NCI-H1417 (cell line): ENCODE data around the gene NLGN1.
"Not testable (repeated sequence)": the region's sequence is repeated elsewhere in the genome, so short reads cannot be mapped to it uniquely, and the experiment has no call there.

Experiments used
- DNase-seq, 3 experiments: peaks; one replicate each; lab custom pipeline; 2025; lab: John Stamatoyannopoulos, UW

Gene NLGN1

GRCh38 chr3:174216946-174217718, 819.6 kb downstream of the NLGN1 start:
- DNase-seq = no peak

DNA sequence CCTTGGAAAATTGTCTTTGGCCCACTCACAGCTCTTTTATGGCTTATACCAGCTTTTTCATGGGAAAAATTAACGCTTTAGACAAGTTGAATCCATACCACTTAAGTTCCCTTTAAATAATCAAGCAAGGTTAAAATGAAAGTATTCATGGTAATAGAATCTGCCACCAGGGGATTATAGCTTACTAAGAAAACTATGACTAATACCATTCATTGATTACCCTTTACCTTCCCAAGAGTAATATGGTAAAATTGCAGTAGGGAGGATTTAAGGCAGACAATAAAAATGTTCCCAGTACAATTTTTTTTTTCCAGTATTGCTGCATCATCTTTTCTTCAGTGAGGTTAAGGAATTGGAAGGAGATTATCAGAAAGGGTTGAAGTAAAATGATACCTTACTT, 820.5 kb downstream of the NLGN1 start:
- DNase-seq = no peak

DNA sequence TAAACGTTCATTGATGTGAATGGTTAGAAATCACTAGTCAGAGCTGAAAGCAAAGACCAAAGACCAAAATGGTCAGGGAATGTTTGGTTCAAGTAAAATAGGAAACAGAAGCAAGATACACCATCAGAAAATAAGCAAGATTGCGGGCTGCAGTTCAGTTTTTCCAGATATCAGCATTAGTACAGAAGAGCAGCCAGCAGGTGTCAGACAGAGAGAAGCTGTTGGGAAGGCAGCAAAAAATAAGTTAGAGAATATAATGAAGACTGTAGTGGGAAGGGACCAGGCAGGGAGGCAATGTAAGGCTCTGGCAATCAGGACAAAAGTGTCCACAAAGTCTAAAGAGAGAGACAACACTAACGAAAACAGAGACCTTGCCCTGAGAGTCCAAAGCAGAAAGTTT, 822.2 kb downstream of the NLGN1 start:
- peak in 1 of 3 experiments; percentile 25 for DNase-seq

- DNase-seq = peak in 1 of 3 experiments; percentile 39
Observed at GRCh38 chr3:174220775-174221554, 823.4 kb downstream of the NLGN1 start.

GRCh38 chr3:174223042-174223441, 825.5 kb downstream of the NLGN1 start:
- DNase-seq = no peak

GRCh38 chr3:174223626-174224025, 826.1 kb downstream of the NLGN1 start:
- DNase-seq = no peak

DNA sequence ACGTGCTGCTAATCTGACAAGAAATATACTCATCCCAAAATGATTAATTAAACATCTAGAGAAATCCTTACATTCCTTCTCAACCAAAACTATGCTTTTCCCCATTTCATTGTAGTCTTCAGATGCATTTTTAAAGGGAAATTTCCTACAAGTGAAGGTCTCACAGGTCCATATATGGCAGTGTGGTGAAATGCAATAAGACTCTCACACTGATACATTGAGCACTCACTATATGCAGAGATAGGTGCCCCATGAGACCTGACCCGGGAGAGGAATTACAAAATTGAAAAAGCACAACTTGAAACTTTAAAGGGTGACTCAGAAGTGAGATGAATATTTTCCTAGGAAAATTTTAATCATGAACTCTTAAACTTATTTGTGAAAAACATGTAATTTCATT, 832.4 kb downstream of the NLGN1 start:
- DNase-seq = no peak

- DNase-seq = not testable (repeated sequence)
Observed at GRCh38 chr3:174232028-174232657, 834.6 kb downstream of the NLGN1 start.

- no peak for DNase-seq
Observed at GRCh38 chr3:174232658-174233429, 835.3 kb downstream of the NLGN1 start.

GRCh38 chr3:174233511-174233910, 836.0 kb downstream of the NLGN1 start:
- DNase-seq = no peak

DNA sequence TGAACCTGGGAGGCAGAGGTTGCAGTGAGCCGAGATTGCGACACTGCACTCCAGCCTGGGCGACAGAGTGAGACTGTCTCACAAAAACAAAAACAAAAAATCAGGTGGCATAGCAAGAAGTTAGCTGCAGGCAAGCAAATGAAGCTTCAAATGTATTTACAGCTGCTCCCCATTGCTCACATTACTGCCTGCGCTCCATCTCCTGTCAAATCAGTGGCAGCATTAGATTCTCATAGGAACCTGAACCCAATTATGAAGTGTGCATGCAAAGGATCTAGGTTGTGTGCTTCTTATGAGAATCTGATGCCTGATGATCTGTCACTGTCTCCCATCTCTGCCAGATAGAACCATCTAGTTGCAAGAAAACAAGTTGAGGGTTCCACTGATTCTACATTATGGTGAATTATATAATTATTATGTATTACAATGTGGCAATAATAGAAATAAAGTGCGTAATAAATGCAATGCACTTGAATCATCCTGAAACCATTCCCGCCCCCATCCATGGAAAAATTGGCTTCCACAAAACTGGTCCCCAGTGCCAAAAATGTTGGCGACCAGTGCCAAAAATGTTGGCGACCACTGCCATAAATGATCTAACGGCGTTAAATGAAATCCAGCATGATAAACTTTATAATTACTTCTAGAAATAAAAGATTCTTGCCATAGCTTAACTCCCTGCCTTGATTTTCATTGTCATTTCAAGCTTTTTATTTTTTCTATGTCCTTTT, 844.9 kb downstream of the NLGN1 start:
- DNase-seq = no peak

GRCh38 chr3:174243171-174243570, 845.6 kb downstream of the NLGN1 start:
- peak in 1 of 3 experiments; percentile 36 for DNase-seq

GRCh38 chr3:174247687-174248152, 850.2 kb downstream of the NLGN1 start:
- no peak for DNase-seq

GRCh38 chr3:174251681-174252080, 854.1 kb downstream of the NLGN1 start:
- no peak for DNase-seq

DNA sequence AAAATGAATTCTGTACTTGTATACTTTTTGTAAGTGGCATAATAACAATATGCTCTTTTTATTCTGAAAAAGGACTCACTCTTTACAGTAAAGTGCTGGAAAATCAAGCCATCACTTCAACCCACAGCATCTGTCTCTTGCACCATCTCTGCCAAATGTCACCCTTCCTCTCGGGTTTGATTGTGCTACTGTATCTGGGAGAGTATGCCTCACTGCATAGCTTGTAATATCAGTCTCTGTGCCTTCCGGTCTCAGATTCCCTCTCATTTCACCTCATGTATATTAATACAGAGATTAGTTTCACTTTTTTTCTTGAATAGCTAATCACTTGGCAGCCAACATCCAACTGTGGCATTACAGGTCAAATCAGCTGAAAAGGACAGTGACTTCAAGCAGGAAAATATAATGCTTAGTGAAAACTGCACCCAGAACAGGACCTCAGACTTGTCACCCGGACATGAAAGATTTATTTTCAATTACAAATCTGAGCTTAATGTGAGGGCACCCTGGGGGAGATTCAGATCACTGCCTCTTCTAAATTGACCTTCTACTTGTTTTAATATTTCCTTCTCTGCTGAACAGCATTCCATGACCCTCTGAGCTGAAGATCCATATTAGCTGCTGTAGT, 855.8 kb downstream of the NLGN1 start:
- no peak for DNase-seq

- DNase-seq = no peak
Observed at GRCh38 chr3:174253940-174254339, 856.4 kb downstream of the NLGN1 start.

GRCh38 chr3:174255454-174255853, 857.9 kb downstream of the NLGN1 start:
- DNase-seq = no peak

GRCh38 chr3:174266476-174266875, 868.9 kb downstream of the NLGN1 start:
- no peak for DNase-seq

- no peak for DNase-seq
Observed at GRCh38 chr3:174268061-174268460, 870.5 kb downstream of the NLGN1 start.

GRCh38 chr3:174268586-174268985, 871.0 kb downstream of the NLGN1 start:
- DNase-seq = no peak

DNA sequence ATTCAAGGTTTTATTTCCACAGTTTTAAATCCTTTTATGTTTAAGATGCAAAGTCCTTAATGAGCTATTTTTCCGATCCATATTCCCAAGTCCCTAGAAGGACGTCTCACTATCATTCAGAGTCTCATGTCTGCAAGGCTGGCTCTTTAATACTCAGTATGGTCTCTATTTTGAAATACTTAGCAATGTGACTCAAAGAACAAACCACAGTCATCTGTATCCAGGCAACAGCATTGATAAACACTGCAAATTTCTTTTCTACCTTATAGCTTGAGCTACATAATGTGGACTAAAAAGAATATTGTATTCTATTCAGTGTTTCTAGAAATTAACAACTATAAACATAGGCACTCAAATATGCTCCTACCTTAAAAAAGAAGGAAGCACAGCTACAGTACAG, 873.3 kb downstream of the NLGN1 start:
- peak in 1 of 3 experiments; percentile 22 for DNase-seq
